Chondrocyte (in vitro differentiated cells): ENCODE measurements around the gene KCNK7. TPM values are rescaled to one million over a fixed set of nuclear protein-coding genes. Genes with fewer than 3 reads are reported as not detected.
A peak's percentile ranks its signal among the peaks of the same experiment; 100 is the strongest.

Experiments
- DNase-seq: peaks from one replicate; pipeline ENCODE4 v3.0.0; 2021; ENCODE audit warnings: mixed read lengths, low spot score
- H3K27ac Mint-ChIP-seq: one replicate; pipeline ENCODE4 v1.8.0; 2021; ENCODE audit warnings: mild to moderate bottlenecking, moderate library complexity, mixed read lengths; ENCODE audit not compliant: unreplicated experiment
- H3K27me3 Mint-ChIP-seq: 2 replicates; pipeline ENCODE4 v1.8.0; 2021; ENCODE audit warnings: low read depth, mixed read lengths
- H3K36me3 Mint-ChIP-seq: 2 replicates; pipeline ENCODE4 v1.8.0; 2021; ENCODE audit warnings: low read depth, mixed read lengths
- H3K4me1 Mint-ChIP-seq: 2 replicates; pipeline ENCODE4 v1.8.0; 2021; ENCODE audit warnings: low read depth, mild to moderate bottlenecking, mixed read lengths
- H3K4me3 Mint-ChIP-seq: one replicate; pipeline ENCODE4 v1.8.0; 2021; ENCODE audit warnings: mild to moderate bottlenecking, moderate library complexity, mixed read lengths; ENCODE audit not compliant: unreplicated experiment
- H3K9me3 Mint-ChIP-seq: 2 replicates; pipeline ENCODE4 v1.8.0; 2021; ENCODE audit warnings: low read depth, mixed read lengths
- CTCF ChIP-seq: fragments of 200-600 bp; sonication (generic); IDR thresholded peaks from 2 replicates; pipeline ENCODE4 v1.5.0; 2021; ENCODE audit warnings: antibody characterized with exemption, mild to moderate bottlenecking, moderate library complexity
- total RNA-seq: library from RNA; stranded (reverse); gene quantifications from 3 replicates; pipeline ENCODE4 v1.2.1, GENCODE V29; 2021

Gene KCNK7
- total RNA-seq, 1 donor from 2014 or later = 0.22 TPM

DNA sequence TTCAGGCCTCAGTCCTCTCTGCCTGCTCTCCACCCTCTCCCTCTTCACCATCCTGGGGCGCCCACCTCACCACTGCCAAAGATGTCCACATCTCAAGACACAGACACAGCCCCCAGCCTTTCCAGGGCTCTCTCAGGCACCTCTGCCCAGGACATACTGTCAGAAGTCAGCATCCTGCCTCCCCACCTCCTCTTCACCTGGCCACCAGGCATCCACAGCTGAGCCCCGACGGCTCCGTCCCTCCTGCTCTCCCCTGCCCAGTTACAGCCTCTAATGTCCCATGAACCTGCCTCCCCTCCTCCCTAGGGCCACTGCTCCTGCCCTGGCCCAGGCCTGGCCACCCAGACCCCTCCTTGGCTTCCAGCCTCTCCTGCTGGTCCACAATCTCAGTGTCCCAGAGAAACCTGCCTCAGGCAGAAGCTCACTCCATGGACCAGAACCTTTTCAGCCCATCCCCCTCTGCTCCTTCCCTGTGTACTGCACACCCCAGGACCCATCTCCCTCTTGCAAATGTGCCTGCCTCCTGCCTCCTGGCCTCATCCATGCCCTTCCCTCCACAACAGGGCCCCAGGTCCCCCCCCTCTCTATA lies 40.7 kb downstream of the KCNK7 start:
- H3K4me3 Mint-ChIP-seq = no peak overlapping the region
- no peak for DNase-seq
- TF ChIP-seq CTCF = no peak
- H3K36me3 Mint-ChIP-seq = peaks cover 21% of the 10 kb centered on the region
- peak overlapping the region; percentile 41 for H3K27ac Mint-ChIP-seq
- peaks cover 56% of the 10 kb centered on the region for H3K4me1 Mint-ChIP-seq
- H3K9me3 Mint-ChIP-seq = no peaks in the 10 kb centered on the region
- no peaks in the 10 kb centered on the region for H3K27me3 Mint-ChIP-seq

- peak overlapping the region; percentile 41 for H3K27ac Mint-ChIP-seq
- H3K4me3 Mint-ChIP-seq = no peak overlapping the region
- H3K4me1 Mint-ChIP-seq = peaks cover 49% of the 10 kb centered on the region
- no peaks in the 10 kb centered on the region for H3K9me3 Mint-ChIP-seq
- no peaks in the 10 kb centered on the region for H3K27me3 Mint-ChIP-seq
- TF ChIP-seq CTCF = no peak
- H3K36me3 Mint-ChIP-seq = peaks cover 23% of the 10 kb centered on the region
- DNase-seq = no peak
Observed at GRCh38 chr11:65554057-65554818, 41.4 kb downstream of the KCNK7 start.

DNA sequence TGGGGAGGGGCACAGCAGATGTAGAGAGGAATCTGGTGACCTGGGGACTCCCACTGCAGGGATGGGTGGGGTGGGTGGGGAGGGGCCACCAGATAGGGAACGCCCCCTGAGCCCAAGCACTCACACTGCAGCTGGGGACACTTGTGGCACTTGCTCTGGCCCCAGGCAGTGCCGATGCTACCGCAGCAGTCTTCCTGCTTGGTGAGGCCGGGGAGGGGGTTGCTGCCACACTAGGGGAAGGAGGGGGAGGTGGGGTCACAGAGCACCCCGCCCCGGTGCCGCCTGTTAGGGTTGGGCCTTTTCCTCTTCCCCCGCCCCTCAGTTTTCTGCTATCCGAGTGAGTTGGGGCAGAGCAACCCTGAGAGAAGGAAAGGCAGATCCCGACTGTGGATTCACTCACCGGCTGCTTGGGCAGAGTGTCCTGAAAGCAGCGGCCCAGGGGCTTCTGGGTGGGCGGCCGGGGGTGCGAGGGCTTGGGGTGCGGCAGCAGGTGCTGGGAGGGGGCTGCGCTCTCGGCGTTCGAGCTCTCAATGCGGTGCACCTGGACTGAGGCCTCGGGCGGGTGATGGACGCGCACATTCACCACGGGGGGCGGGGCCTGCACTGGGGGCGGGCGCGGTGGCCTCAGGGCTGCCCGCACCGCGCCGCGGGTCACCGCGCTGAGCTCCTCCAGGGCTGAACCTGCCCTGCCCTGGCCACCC lies 42.1 kb downstream of the KCNK7 start:
- DNase-seq = no peak
- Mint-ChIP-seq H3K4me1 (peaks cover 41% of the 10 kb centered on the region), H3K27ac (no peak overlapping the region), H3K9me3 (no peaks in the 10 kb centered on the region), H3K27me3 (no peaks in the 10 kb centered on the region), H3K36me3 (peaks cover 27% of the 10 kb centered on the region), H3K4me3 (no peak overlapping the region)
- no peak for TF ChIP-seq CTCF

GRCh38 chr11:65552388-65552951 lies 43.1 kb downstream of the KCNK7 start:
- Mint-ChIP-seq H3K27ac (no peak overlapping the region), H3K36me3 (peaks cover 34% of the 10 kb centered on the region), H3K27me3 (no peaks in the 10 kb centered on the region), H3K9me3 (no peaks in the 10 kb centered on the region), H3K4me3 (no peak overlapping the region), H3K4me1 (peaks cover 41% of the 10 kb centered on the region)
- peak; percentile 3 for TF ChIP-seq CTCF
- DNase-seq = no peak
